ENCODE data around the gene CPXM1.
"Not testable (repeated sequence)": the region's sequence is repeated elsewhere in the genome, so short reads cannot be mapped to it uniquely, and the experiment has no call there.

Gene CPXM1

DNA sequence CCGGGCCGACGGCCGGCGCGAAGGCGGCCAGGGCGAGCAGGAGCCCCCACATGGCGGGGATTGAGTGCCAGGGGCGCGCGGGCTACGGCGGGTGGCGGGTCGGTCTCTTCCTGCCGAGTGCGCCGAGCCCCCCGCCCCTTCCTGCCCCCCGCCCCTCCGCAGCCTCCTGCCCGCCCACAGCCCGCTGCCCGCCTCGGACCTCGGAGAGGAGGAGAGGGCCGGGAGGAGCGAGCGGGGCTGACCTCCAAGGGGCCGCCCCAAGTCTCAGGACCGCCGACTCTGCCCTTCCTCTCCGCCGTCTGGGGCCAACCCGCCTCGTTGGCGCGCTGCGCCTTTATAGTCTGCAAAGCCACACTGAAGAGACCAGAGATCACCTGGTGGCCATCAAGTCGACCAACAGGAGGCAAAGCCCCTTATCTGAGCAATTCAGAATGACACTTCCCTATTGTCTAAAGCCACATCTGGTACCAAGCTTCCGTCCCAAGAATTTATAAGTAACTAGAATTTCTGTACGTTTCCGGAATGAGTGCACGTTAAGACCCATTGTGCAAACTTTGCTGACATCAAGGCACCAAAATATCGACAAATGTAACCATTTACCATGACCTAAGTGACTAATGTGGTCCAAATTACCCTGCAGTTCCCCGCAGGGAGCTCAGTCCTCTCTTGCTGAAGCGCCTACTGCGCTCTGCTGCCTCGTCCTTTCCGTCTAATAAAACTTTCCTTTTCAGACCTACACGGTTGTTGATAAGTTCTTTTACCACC is at the start of gene CPXM1:
TSS of gene CPXM1 (minus strand) at position 107 of the 765 bp plus-strand sequence. CDS start at position 52, 55 bp downstream.
- no peak for DNase-seq

GRCh38 chr20:2849529-2849928 is 49.1 kb upstream of the CPXM1 start:
- no peak for DNase-seq

GRCh38 chr20:2847802-2848201 is 47.4 kb upstream of the CPXM1 start:
- DNase-seq, result no peak

DNA sequence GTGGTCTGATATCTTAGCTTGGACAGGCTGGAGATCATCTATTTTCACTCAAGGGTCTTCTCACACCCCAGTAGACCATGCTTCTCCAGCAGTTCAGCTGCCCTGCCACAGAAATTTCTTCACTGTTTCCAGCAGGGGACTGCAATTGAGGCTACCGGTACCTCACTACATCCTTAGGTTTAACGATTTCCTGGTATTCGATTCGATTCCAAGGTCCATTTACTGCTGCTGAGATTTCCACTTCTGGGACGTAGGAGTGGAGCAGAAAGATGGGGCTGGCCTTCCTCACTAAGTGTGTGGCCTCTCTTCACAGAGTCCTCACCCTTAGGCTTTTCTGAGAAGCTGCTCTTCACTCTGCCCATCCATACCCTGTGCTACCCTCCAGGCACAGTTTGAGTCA is 46.3 kb upstream of the CPXM1 start:
- no peak for DNase-seq

DNA sequence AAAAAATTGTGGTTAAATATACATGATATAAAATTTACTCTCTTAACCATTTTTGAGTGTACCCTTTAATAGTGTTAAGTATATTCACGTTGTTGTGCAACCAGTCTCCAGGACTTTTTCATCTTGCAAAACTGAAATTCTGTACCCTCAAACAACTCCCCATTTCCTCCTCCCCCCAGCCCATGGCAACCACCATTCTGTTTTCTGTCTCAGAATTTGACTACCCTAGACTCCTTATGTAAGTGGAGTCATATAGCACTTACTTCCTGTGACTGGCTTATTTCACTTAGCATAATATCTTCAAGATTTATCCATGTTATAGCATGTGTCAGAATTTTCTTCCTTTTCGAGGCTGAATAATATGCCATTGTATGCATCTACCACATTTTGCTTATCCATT is 45.2 kb upstream of the CPXM1 start:
- DNase-seq, result no peak

- no peak for DNase-seq
These were observed 40.6 kb upstream of the CPXM1 start for GRCh38 chr20:2840967-2841531.

DNA sequence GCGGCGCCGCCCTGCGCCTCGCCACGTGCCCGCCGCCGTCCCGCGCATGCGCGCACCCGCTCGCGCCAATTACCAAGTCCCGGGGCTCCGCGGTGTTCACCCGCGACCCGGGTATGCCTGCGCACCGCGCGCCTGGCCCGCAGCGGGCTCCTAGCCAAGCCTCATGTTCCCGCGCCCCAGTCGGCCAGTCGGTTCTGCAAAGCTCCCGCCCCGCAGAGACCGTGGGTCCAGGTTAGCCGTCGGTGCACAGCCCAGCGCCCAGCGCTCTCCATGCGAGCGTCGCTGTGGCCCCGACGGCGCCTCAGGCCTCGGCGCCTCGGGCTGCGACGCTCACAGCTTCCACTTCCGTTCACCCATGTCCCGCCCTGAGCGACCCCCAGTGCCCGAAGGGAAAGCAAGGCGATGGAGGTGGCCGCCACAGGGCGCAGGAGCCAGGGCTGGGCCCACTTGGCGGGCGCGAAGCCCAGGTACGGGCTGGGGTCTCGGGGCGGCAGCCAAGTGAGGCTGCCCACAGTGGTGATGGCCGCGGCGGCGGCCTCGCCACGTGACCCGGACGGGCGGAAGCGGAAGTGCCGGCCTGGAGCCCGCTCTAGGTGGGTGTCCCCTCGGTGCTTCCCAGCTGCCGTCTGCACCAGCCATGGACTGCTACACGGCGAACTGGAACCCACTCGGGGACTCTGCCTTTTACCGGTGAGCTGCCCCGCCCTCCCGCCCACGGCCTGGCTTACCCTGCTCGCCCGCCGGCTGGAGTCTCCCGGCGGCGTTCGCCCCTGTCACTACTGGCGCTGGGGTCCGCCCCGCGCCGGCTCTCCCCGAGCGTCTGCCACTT is 39.9 kb upstream of the CPXM1 start, which contains the start of the genes PCED1A and VPS16:
TSS of gene PCED1A (minus strand) at position 518 of the 829 bp plus-strand sequence. CDS start 743 bp downstream, outside the sequence.
TSS of gene VPS16 (plus strand) at position 608 of the 829 bp plus-strand sequence. CDS start at position 638, 30 bp downstream.
- no peak for DNase-seq

GRCh38 chr20:2839732-2840137 is 39.3 kb upstream of the CPXM1 start:
- DNase-seq, result no peak

DNA sequence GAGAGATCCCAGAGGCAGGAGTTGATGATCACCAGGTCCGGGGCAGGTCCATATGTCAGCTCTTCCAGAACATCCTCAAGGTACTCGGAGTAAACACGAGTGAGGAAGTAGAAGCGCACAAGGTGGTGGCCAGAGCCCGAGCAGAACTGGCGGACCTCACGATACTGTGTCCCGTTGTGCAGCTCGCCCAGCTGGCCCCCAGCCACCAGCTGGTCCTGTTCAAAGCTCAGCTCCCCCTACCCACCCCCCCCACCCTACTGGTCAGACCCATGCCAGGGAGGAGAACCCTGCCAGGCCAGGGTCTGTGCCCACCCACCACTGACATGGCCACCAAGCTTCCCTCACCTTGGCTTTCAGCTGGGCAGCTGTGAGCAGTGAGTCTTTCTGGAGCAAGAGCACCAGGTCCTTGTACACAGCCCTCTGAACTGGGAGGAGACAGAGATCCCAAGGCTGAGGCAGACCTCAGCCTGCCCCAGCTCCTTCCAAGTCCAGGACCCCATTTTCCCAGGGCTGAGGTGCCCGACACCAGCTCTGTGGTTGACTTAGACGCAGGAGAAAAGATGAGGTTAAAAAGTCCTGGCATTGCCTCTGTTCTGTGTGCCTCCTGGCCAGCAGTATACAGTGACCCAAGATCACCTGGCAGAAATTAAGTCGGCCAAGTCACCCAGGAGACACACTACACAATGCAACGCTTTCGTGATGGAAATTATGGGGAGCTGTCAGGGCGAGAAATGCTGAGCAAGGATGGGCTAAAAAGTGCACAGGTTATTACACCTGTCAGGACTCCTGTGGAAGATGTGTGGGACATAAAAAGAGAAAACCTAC is 38.6 kb upstream of the CPXM1 start:
- no peak for DNase-seq

DNA sequence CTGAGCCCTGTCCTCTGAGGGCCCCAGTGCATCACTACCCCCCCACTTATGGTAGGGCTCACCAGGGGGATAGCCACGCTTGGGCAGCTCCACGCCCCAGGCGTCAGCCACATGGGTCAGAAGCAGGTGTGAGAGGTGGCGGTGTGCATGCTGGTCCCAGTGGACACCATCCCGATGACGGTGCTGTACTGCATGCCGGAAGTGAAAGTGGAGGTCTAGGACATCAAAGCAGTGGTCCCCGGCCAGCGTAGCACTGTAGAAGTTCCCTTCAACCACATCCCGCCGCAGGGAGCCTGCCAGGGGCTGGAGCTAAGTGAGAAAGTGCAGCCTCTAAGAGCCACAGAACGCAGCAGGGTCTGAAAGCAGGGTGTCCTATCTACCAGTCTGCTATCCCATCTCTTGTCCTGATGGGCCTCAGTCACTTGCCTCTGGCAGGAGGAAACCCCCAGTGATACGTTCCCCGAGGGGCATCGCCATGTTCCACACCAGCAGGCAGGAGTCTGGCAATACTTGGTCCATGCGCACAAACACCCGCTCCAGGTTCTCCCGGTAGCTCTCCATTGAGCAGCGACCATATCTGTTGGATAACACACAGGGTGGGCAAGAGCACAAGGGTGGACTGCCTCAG is 37.9 kb upstream of the CPXM1 start:
- DNase-seq, result no peak

- DNase-seq, result no peak
These were observed 37.0 kb upstream of the CPXM1 start for GRCh38 chr20:2837221-2837960.

GRCh38 chr20:2836035-2836434 is 35.6 kb upstream of the CPXM1 start:
- no peak for DNase-seq

DNA sequence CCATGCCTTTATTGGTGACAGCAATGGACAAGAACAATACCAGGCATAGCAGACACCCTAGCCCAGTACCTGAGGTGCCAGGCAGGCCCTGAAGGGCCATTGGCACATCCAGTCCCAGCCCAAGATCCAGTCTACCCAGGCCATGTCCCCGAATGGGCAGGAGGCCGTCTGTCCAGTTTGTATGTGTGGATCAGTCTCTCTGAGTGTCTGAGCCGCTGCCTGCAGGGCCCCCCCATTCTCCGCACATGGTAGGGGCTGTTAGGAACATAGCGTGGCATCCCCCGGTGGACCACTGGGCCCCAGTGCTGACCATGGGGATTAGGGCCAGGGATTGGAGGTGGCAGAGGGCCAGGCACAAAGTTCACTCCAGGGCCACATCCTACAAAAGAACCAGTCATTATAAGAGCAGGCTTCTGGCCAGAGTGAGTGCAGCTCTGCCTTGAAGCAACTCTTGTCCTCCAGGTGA is 34.9 kb upstream of the CPXM1 start:
- DNase-seq, result no peak

GRCh38 chr20:2834401-2835110 is 34.1 kb upstream of the CPXM1 start:
- DNase-seq, result no peak

- no peak for DNase-seq
These were observed 33.3 kb upstream of the CPXM1 start for GRCh38 chr20:2833761-2834160.

- not testable (repeated sequence) for DNase-seq
These were observed 30.8 kb upstream of the CPXM1 start for GRCh38 chr20:2831206-2831605.

GRCh38 chr20:2829376-2829775 is 28.9 kb upstream of the CPXM1 start:
- no peak for DNase-seq

DNA sequence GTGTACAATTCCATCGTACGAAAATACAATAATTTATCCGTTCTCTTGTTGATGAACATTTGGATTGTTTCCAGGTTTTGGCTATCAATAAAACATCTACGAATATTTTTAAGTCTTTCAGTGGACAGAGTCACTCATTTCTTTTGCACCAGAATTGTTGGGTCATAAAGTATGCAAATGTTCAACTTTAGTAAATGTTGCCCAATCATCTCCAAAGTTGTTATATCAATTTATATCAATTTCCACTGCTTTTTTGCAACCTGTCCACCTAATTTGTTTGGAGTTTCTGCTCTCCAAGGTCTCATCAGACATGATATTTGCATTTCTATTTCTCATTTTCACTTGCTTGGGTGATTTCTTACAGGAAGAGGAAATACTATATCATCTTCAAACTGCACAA is 26.2 kb upstream of the CPXM1 start:
- DNase-seq, result no peak

DNA sequence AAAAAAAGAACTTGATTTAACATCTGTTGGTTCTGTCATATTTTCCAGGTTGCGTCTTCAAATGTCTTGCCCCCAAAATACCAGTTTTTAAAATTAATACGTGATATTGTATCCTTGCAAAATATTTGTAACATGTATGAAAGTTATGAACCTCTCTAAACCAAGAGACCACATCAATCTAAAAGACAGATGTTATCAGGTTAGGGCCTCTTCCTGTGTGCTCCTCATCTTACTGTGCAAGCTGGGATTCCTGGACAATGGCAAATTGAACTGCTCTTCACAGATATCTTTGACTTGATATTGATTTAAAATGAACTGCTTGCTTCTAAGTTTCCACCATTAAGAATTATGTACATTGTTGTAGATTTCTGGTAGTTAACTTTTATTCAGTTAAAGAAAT is 25.3 kb upstream of the CPXM1 start:
- DNase-seq, result no peak

DNA sequence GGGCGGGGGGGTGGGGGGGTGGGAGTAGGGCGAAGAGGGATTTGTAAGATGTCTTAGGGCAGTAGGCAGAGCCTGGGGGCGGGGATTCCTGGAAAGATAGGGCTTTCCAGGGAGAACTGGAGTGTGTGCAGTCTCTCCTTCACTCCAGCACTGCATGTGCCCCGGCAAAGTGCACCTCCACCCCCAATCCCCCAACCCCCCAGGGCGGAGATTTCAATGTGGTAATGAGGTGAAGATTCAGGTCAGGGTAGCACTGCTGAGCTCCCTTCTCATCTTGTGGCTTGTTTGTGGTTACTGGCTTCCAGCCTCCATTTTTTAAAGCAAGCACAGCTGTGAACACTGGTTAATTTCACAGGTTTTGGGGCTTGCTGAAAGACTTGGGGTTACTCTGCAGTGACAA is 21.6 kb upstream of the CPXM1 start:
- DNase-seq, result no peak
